K562 (cell line): ENCODE results near the gene AAK1. TPM values are rescaled to one million over a fixed set of nuclear protein-coding genes. Genes with fewer than 3 reads are reported as not detected.

ENCODE experiments used
- ERF ChIP-seq: fragments of 450-650 bp; formaldehyde crosslinking; IDR thresholded peaks from 2 replicates; pipeline ENCODE4 v1.4.0; 2020; ENCODE audit warnings: mild to moderate bottlenecking, mixed read lengths
- FIP1L1 ChIP-seq: fragments of 200-400 bp; formaldehyde crosslinking; IDR thresholded peaks from 2 replicates; pipeline ENCODE4 v1.6.1; 2018; ENCODE audit warnings: mild to moderate bottlenecking, low read depth, low read length; ENCODE audit not compliant: poor library complexity, severe bottlenecking
- GABPB1 ChIP-seq: sonication (generic); formaldehyde crosslinking; IDR thresholded peaks from 2 replicates; pipeline ENCODE4 v1.8.0; 2022; ENCODE audit warnings: mild to moderate bottlenecking, missing genetic modification reagents
- GTF2F1 ChIP-seq: IDR thresholded peaks from 2 replicates; pipeline ENCODE4 v1.6.1; 2011; ENCODE audit warnings: low read depth, low read length, improper control_type of control experiment
- L3MBTL2 ChIP-seq: fragments of 450-650 bp; IDR thresholded peaks from 2 replicates; pipeline ENCODE4 v1.6.1; 2016; ENCODE audit warnings: mild to moderate bottlenecking, moderate library complexity
- SIX5 ChIP-seq, 2 experiments: IDR thresholded peaks; 2 replicates each; pipeline ENCODE4 v1.6.1; 2011; ENCODE audit warnings: low read length in 2 of 2, borderline replicate concordance in 1 of 2, low read depth in 1 of 2, mild to moderate bottlenecking in 1 of 2, moderate library complexity in 1 of 2; ENCODE audit not compliant: insufficient read depth in 1 of 2
- SMAD3 ChIP-seq: fragments of 450-650 bp; formaldehyde crosslinking; conservative IDR thresholded peaks from 2 replicates; pipeline ENCODE4 v1.4.0; 2020; ENCODE audit warnings: mild to moderate bottlenecking
- SMARCB1 ChIP-seq: IDR thresholded peaks from 2 replicates; pipeline ENCODE4 v1.6.1; 2011; ENCODE audit warnings: improper control_type of control experiment, low read depth; ENCODE audit not compliant: insufficient read length
- TRIM24 ChIP-seq, 2 experiments: fragments of 450-650 bp; IDR thresholded peaks; 2 replicates each; pipeline ENCODE4 v1.6.1; 2016
- U2AF1 ChIP-seq: fragments of 200-400 bp; formaldehyde crosslinking; optimal IDR thresholded peaks from 2 replicates; pipeline ENCODE3; 2017; ENCODE audit warnings: mild to moderate bottlenecking, low read depth, low read length, moderate library complexity
- ZFPM2 ChIP-seq: fragments of 250-450 bp; sonication (Bioruptor Pico); IDR thresholded peaks from 2 replicates; pipeline ENCODE4 v1.5.1; 2022; ENCODE audit warnings: mild to moderate bottlenecking
- ZNF24 ChIP-seq: fragments of 450-650 bp; IDR thresholded peaks from 2 replicates; pipeline ENCODE4 v1.6.1; 2016
- ZNF408 ChIP-seq: fragments of 250-450 bp; sonication (Bioruptor Pico); IDR thresholded peaks from 2 replicates; pipeline ENCODE4 v1.4.0; 2020; ENCODE audit warnings: low read depth, mild to moderate bottlenecking, moderate library complexity
- polyA plus RNA-seq, 8 experiments: library from polyadenylated mRNA; depleted of rRNA in 4 of 8; stranded (reverse) in 5 of 8; unstranded in 3 of 8; fragments of >200 nt; fragmentation: Nextera tagmentation in 2 of 8; fragmentation: Illumina TruSeq in 1 of 8; extraction: Ambion mirVana in 2 of 8; extraction: Trizol in 1 of 8; gene quantifications; 2 replicates each; pipeline versions ENCODE4 v1.2.1 to v1.2.3, GENCODE V29; 2011 to 2014; ENCODE audit warnings: inconsistent platforms in 1 of 8, missing spikeins in 1 of 8
- total RNA-seq, 7 experiments: library from RNA; depleted of rRNA in 6 of 7; stranded (reverse); fragments of >200 nt in 6 of 7; fragmentation: Illumina TruSeq in 2 of 7; extraction: Trizol in 2 of 7; gene quantifications; 2 replicates each; pipeline versions ENCODE4 v1.2.1 to v1.2.3, GENCODE V29; 2011 to 2021; ENCODE audit warnings: low replicate concordance in 1 of 7
- TF ChIP-seq, protein P1 (sequence below): sonication (generic); formaldehyde crosslinking; IDR thresholded peaks from 2 replicates; pipeline ENCODE4 v1.8.0; 2022; ENCODE audit warnings: missing genetic modification reagents, mild to moderate bottlenecking, moderate library complexity, borderline replicate concordance
- TF ChIP-seq, protein P2 (sequence below): sonication (generic); formaldehyde crosslinking; IDR thresholded peaks from 2 replicates; pipeline ENCODE4 v1.9.0; 2022; ENCODE audit warnings: mild to moderate bottlenecking, missing genetic modification reagents
- TF ChIP-seq, protein P3 (sequence below): fragments of 450-650 bp; formaldehyde crosslinking; IDR thresholded peaks from 2 replicates; pipeline ENCODE4 v1.4.0; 2022; ENCODE audit warnings: mild to moderate bottlenecking, moderate library complexity
- TF ChIP-seq, protein P4 (sequence below): fragments of 450-650 bp; IDR thresholded peaks from 2 replicates; pipeline ENCODE4 v1.6.1; 2016; ENCODE audit warnings: antibody characterized with exemption
- TF ChIP-seq, protein P5 (sequence below), 3 experiments: fragments of 200-800 bp in 1 of 3; sonication (Bioruptor generic) in 1 of 3; sonication (generic) in 1 of 3; formaldehyde crosslinking in 1 of 3; IDR thresholded peaks; 2 replicates each; pipeline versions ENCODE4 v1.6.1 to v1.8.0; 2016 to 2022; ENCODE audit warnings: mild to moderate bottlenecking in 2 of 3, missing compliant biosample characterization in 2 of 3, missing genetic modification characterization in 2 of 3, missing genetic modification reagents in 1 of 3
- TF ChIP-seq, protein P6 (sequence below), 2 experiments: IDR thresholded peaks; 2 replicates each; pipeline ENCODE4 v1.6.1; 2011; ENCODE audit warnings: borderline replicate concordance in 1 of 2, control low read depth in 1 of 2, low read depth in 1 of 2, low read length in 1 of 2, mild to moderate bottlenecking in 1 of 2, mixed read lengths in 1 of 2, moderate library complexity in 1 of 2; ENCODE audit not compliant: insufficient read depth in 1 of 2, insufficient read length in 1 of 2, poor library complexity in 1 of 2, severe bottlenecking in 1 of 2; ENCODE audit errors: extremely low read depth in 1 of 2

AAK1 gene
- total and polyA plus RNA-seq, 9 of the 15 experiments (the other 6 are each of a cell fraction or from before 2014, with no cell fraction given) = 0.89 to 17.1 (median 6.0) TPM

DNA sequence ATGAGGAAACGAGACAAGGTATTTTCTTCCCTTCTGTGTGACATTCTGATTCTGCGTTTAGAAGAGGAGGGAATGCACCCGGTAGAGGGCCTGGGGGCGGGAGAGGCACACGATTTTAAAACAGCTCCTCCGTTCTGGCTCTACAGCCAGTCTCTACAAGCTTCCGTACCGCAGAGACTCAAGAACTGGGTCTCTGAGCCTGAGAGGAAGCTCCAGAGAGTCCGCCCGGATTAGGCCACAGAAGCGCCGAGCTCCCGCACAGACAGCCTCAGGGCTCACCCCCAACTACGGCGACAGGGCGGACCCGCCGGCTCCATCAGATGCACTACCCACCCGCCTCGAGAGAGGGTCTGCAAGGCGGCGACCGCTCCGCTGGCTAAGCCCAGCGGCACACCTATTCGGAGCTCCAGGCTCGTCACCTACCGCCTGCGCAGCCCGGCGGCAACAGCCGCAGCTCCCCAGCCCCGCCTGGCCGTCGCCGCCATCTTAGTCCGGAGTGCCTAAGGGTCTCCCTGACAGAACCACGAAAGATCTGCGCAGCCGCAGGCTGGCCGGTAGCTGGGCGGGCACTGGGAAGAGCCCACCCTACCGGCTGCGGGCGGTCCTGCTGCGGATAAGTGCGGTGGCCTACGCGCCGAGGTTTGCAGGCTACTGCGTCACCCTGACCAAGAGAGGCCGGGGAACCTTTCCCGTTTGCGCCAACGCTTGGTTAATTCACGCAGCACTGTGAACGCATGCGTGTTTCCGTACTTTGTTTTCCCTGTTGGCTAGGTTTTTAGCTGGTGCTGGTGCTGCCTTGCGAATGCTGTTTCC is 206.4 kb downstream of the AAK1 start, which contains the start of gene NFU1 (continued):
- TF ChIP-seq, protein P1, sequence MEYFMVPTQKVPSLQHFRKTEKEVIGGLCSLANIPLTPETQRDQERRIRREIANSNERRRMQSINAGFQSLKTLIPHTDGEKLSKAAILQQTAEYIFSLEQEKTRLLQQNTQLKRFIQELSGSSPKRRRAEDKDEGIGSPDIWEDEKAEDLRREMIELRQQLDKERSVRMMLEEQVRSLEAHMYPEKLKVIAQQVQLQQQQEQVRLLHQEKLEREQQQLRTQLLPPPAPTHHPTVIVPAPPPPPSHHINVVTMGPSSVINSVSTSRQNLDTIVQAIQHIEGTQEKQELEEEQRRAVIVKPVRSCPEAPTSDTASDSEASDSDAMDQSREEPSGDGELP = peak; percentile 81; the same call in 1 of the 2 replicates
- TF ChIP-seq GABPB1 (CRISPR knock-in tag) = peak; percentile 65; the same call in 1 of the 2 replicates
- TF ChIP-seq L3MBTL2 = peak; percentile 55
- TF ChIP-seq, protein P2, sequence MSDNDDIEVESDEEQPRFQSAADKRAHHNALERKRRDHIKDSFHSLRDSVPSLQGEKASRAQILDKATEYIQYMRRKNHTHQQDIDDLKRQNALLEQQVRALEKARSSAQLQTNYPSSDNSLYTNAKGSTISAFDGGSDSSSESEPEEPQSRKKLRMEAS (CRISPR knock-in tag) = peak; percentile 42; the same call in 1 of the 2 replicates
- TF ChIP-seq ERF (CRISPR knock-in tag) = peak; percentile 38; the same call in 1 of the 2 replicates
- no peak; the same call in 1 of the 2 replicates for TF ChIP-seq ZFPM2
- TF ChIP-seq ZNF408 (CRISPR knock-in tag) = no peak
- TF ChIP-seq, protein P3, sequence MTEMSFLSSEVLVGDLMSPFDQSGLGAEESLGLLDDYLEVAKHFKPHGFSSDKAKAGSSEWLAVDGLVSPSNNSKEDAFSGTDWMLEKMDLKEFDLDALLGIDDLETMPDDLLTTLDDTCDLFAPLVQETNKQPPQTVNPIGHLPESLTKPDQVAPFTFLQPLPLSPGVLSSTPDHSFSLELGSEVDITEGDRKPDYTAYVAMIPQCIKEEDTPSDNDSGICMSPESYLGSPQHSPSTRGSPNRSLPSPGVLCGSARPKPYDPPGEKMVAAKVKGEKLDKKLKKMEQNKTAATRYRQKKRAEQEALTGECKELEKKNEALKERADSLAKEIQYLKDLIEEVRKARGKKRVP = peak; percentile 83
- TF ChIP-seq, protein P4, sequence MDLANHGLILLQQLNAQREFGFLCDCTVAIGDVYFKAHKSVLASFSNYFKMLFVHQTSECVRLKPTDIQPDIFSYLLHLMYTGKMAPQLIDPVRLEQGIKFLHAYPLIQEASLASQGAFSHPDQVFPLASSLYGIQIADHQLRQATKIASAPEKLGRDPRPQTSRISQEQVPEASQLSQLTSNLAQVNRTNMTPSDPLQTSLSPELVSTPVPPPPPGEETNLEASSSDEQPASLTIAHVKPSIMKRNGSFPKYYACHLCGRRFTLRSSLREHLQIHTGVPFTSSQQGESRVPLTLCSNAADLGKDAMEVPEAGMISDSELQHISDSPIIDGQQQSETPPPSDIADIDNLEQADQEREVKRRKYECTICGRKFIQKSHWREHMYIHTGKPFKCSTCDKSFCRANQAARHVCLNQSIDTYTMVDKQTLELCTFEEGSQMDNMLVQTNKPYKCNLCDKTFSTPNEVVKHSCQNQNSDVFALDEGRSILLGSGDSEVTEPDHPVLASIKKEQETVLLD = peak; percentile 87
- peak in 1 of 2 experiments; percentile 10; a peak in 1 of 4 replicates for TF ChIP-seq SIX5 (IDR thresholded peaks at IDR 0.05; ENCODE audit: borderline replicate concordance in 1 of 2, insufficient read depth in 1 of 2, low read depth in 1 of 2, low read length in 2 of 2)
- TF ChIP-seq GTF2F1 = peak; percentile 55; the same call in 1 of the 2 replicates
- TF ChIP-seq FIP1L1 = peak; percentile 64
- peak; percentile 7 for TF ChIP-seq SMARCB1
- TF ChIP-seq, protein P5, sequence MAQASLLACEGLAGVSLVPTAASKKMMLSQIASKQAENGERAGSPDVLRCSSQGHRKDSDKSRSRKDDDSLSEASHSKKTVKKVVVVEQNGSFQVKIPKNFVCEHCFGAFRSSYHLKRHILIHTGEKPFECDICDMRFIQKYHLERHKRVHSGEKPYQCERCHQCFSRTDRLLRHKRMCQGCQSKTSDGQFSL (CRISPR knock-in tag; IDR thresholded peaks at IDR 0.05) = 0 out of 2 replicates have a peak, but pooled peaks have one; percentile 36
- TF ChIP-seq, protein P5 (tag; IDR thresholded peaks at IDR 0.05) = no peak
- peak; percentile 69 for TF ChIP-seq U2AF1
- TF ChIP-seq SMAD3 (CRISPR knock-in tag) = no peak
- TF ChIP-seq ZNF24 = peak; percentile 98
- peak in 1 of 2 experiments; percentile 17; a peak in 1 of 4 replicates for TF ChIP-seq TRIM24 (IDR thresholded peaks at IDR 0.05)
- TF ChIP-seq, protein P6, sequence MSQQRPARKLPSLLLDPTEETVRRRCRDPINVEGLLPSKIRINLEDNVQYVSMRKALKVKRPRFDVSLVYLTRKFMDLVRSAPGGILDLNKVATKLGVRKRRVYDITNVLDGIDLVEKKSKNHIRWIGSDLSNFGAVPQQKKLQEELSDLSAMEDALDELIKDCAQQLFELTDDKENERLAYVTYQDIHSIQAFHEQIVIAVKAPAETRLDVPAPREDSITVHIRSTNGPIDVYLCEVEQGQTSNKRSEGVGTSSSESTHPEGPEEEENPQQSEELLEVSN (IDR thresholded peaks at IDR 0.05; ENCODE audit: borderline replicate concordance in 1 of 2, extremely low read depth in 1 of 2, insufficient read depth in 1 of 2, insufficient read length in 1 of 2, low read depth in 1 of 2, low read length in 1 of 2, poor library complexity in 1 of 2, severe bottlenecking in 1 of 2) = peak; percentile 42 to 43
